IMR-90 (cell line): ENCODE measurements around the gene ABCA2. TPM values are rescaled to one million over a fixed set of nuclear protein-coding genes. Genes with fewer than 3 reads are reported as not detected.
A peak's percentile ranks its signal among the peaks of the same experiment; 100 is the strongest.

Experiments
- ATAC-seq: fragments of 200-7000 bp; cut with Tn5 transposase; 2 replicates; pipeline ENCODE4 v1.9.1; 2020; ENCODE audit warnings: low read depth, mild to moderate bottlenecking, moderate library complexity
- BruUV-seq: library from RNA; stranded (reverse); fragments of 400-500 nt; replicated peaks from 2 replicates; lab custom pipeline; 2021; lab: Mats Ljungman, UMichigan
- CTCF ChIA-PET: fragments of 300-600 bp; formaldehyde crosslinking; extraction: SDS; loops from one replicate; lab custom pipeline; 2021; ENCODE audit warnings: antibody characterized with exemption; lab: Yijun Ruan, JAX
- POLR2A ChIA-PET: fragments of 300-600 bp; sonication (Branson Sonifier 250); formaldehyde crosslinking; loops from one replicate; lab custom pipeline; 2022; ENCODE audit warnings: antibody characterized with exemption; ENCODE audit not compliant: unreplicated experiment; lab: Charles Lee
- DNase-seq: peaks from one replicate; pipeline ENCODE4 v3.0.0; 2013
- H2AFZ ChIP-seq: replicated peaks from 2 replicates; pipeline ENCODE3; 2013; ENCODE audit warnings: low read length, mild to moderate bottlenecking; ENCODE audit not compliant: poor library complexity
- H2AK5ac ChIP-seq: 2 replicates; pipeline ENCODE4 v1.6.1; 2013; ENCODE audit warnings: low read depth, low read length, inconsistent platforms
- H2AK9ac ChIP-seq: replicated peaks from 2 replicates; pipeline ENCODE3; 2013; ENCODE audit warnings: mild to moderate bottlenecking, low read depth, low read length, moderate library complexity; ENCODE audit not compliant: poor library complexity
- H2BK120ac ChIP-seq: 2 replicates; pipeline ENCODE4 v1.6.1; 2013; ENCODE audit warnings: low read depth, low read length, inconsistent platforms
- H2BK15ac ChIP-seq: 3 replicates; pipeline ENCODE4 v1.6.1; 2013; ENCODE audit warnings: low read depth, low read length, inconsistent platforms
- H2BK20ac ChIP-seq: 2 replicates; pipeline ENCODE4 v1.6.1; 2013; ENCODE audit warnings: low read depth, mild to moderate bottlenecking, inconsistent platforms, low read length, moderate library complexity
- H2BK5ac ChIP-seq: 2 replicates; pipeline ENCODE4 v1.6.1; 2013; ENCODE audit warnings: mild to moderate bottlenecking, low read depth, low read length, inconsistent platforms; ENCODE audit not compliant: poor library complexity, severe bottlenecking
- H3K14ac ChIP-seq: replicated peaks from 2 replicates; pipeline ENCODE4 v1.6.1; 2013; ENCODE audit warnings: low read depth, low read length, inconsistent platforms
- H3K18ac ChIP-seq: 2 replicates; pipeline ENCODE4 v1.6.1; 2013; ENCODE audit warnings: low read depth, low read length, control low read depth
- H3K23ac ChIP-seq: 2 replicates; pipeline ENCODE4 v1.6.1; 2013; ENCODE audit warnings: low read depth, low read length, inconsistent platforms
- H3K27ac ChIP-seq: 2 replicates; pipeline ENCODE4 v1.5.1; 2013; ENCODE audit warnings: mild to moderate bottlenecking, control low read depth, low read length; ENCODE audit not compliant: insufficient read depth
- H3K27me3 ChIP-seq: 2 replicates; pipeline ENCODE4 v1.6.1; 2013; ENCODE audit warnings: low read length; ENCODE audit not compliant: control insufficient read depth, insufficient read depth
- H3K36me3 ChIP-seq: 2 replicates; pipeline ENCODE4 v1.6.1; 2013; ENCODE audit warnings: low read length, mixed read lengths; ENCODE audit not compliant: control insufficient read depth, insufficient read depth
- H3K4ac ChIP-seq: 2 replicates; pipeline ENCODE4 v1.6.1; 2013; ENCODE audit warnings: low read depth, low read length, inconsistent platforms
- H3K4me1 ChIP-seq: 2 replicates; pipeline ENCODE4 v1.6.1; 2013; ENCODE audit warnings: low read length, mixed read lengths; ENCODE audit not compliant: control insufficient read depth, insufficient read depth
- H3K4me2 ChIP-seq: 2 replicates; pipeline ENCODE4 v1.6.1; 2013; ENCODE audit warnings: low read depth, mild to moderate bottlenecking, control low read depth, low read length, moderate library complexity
- H3K4me3 ChIP-seq: 2 replicates; pipeline ENCODE4 v1.5.1; 2013; ENCODE audit warnings: low read depth, mild to moderate bottlenecking, control low read depth, low read length, moderate library complexity; ENCODE audit not compliant: insufficient read depth
- H3K56ac ChIP-seq: 2 replicates; pipeline ENCODE4 v1.6.1; 2013; ENCODE audit warnings: low read length, inconsistent platforms; ENCODE audit not compliant: insufficient read depth; ENCODE audit errors: extremely low read depth
- H3K79me1 ChIP-seq, 2 experiments: 2 replicates each; pipeline ENCODE4 v1.6.1; 2013; ENCODE audit warnings: low read length in 2 of 2, inconsistent platforms in 1 of 2, low read depth in 1 of 2
- H3K9ac ChIP-seq: 2 replicates; pipeline ENCODE4 v1.6.1; 2013; ENCODE audit warnings: low read depth, low read length, control low read depth
- H3K9me1 ChIP-seq: 2 replicates; pipeline ENCODE4 v1.6.1; 2013; ENCODE audit warnings: low read length, inconsistent platforms; ENCODE audit not compliant: insufficient read depth
- H3K9me3 ChIP-seq: 2 replicates; pipeline ENCODE4 v1.6.1; 2013; ENCODE audit warnings: low read length; ENCODE audit not compliant: control insufficient read depth, insufficient read depth
- H4K20me1 ChIP-seq: 2 replicates; pipeline ENCODE4 v1.6.1; 2013; ENCODE audit warnings: low read length, inconsistent platforms; ENCODE audit not compliant: insufficient read depth
- H4K5ac ChIP-seq: 2 replicates; pipeline ENCODE4 v1.6.1; 2013; ENCODE audit warnings: mild to moderate bottlenecking, low read depth, low read length, control low read depth
- H4K8ac ChIP-seq, 2 experiments: 2 replicates each; pipeline ENCODE4 v1.6.1; 2013; ENCODE audit warnings: low read depth in 2 of 2, low read length in 2 of 2, control low read depth in 1 of 2, inconsistent platforms in 1 of 2
- H4K91ac ChIP-seq: 2 replicates; pipeline ENCODE4 v1.6.1; 2013; ENCODE audit warnings: low read depth, low read length, inconsistent platforms; ENCODE audit not compliant: insufficient read depth
- CHD1 ChIP-seq: IDR thresholded peaks from 2 replicates; pipeline ENCODE4 v1.6.1; 2012; ENCODE audit warnings: low read depth, low read length, improper control_type of control experiment
- FOS ChIP-seq: fragments of 150-350 bp; IDR thresholded peaks from 2 replicates; pipeline ENCODE4 v1.6.1; 2016; ENCODE audit warnings: low read depth, low read length
- MAFK ChIP-seq: IDR thresholded peaks from 2 replicates; pipeline ENCODE4 v1.6.1; 2012; ENCODE audit warnings: low read depth, low read length, improper control_type of control experiment
- MAZ ChIP-seq: IDR thresholded peaks from 2 replicates; pipeline ENCODE4 v1.6.1; 2012; ENCODE audit warnings: low read depth, mild to moderate bottlenecking, low read length, improper control_type of control experiment, moderate library complexity, borderline replicate concordance
- NFE2L2 ChIP-seq: fragments of 150-350 bp; IDR thresholded peaks from 2 replicates; pipeline ENCODE4 v1.6.1; 2016; ENCODE audit warnings: low read depth, mild to moderate bottlenecking, low read length
- USF2 ChIP-seq: fragments of 150-350 bp; IDR thresholded peaks from 2 replicates; pipeline ENCODE4 v1.6.1; 2017; ENCODE audit warnings: mild to moderate bottlenecking, antibody characterized with exemption, low read length, low read depth
- WGBS, 2 experiments: methylation state at CpG; one replicate each; pipeline versions ENCODE4 v1.1.5 to v1.1.7; 2013; ENCODE audit warnings: missing lambda C conversion rate in 2 of 2; ENCODE audit not compliant: insufficient read length in 1 of 2; ENCODE audit errors: extremely low coverage in 2 of 2; 5-methylcytosine and 5-hydroxymethylcytosine counted together
- dilution Hi-C: fragments of 300-500 bp; cut with HindIII; formaldehyde crosslinking; loops from one replicate; pipeline ENCODE4 v1.14.3; 2018; ENCODE audit warnings: low sequenced_read_pairs; ENCODE audit not compliant: unreplicated experiment
- in situ Hi-C: fragments of 300-500 bp; cut with MboI; formaldehyde crosslinking; loops from 3 replicates; pipeline ENCODE4 v1.14.3; 2019; ENCODE audit warnings: low sequenced_read_pairs, inconsistent platforms, mixed read lengths
- intact Hi-C: fragments of 100-400 bp; cut with micrococcal nuclease; formaldehyde crosslinking; loops from 2 replicates; pipeline ENCODE4 v1.10.0; 2022
- polyA plus RNA-seq, 3 experiments: library from polyadenylated mRNA; depleted of rRNA; stranded (reverse); fragments of >200 nt; gene quantifications; 2 replicates each; pipeline ENCODE4 v1.2.3, GENCODE V29; 2012; ENCODE audit warnings: low replicate concordance in 1 of 3
- total RNA-seq: library from RNA; depleted of rRNA; stranded (reverse); fragments of >200 nt; gene quantifications from 2 replicates; pipeline ENCODE4 v1.2.3, GENCODE V29; 2012

Gene ABCA2
- total and polyA plus RNA-seq, 2 of the 4 experiments (the other 2 are of a cell fraction): 3.8 to 46.0 TPM

DNA sequence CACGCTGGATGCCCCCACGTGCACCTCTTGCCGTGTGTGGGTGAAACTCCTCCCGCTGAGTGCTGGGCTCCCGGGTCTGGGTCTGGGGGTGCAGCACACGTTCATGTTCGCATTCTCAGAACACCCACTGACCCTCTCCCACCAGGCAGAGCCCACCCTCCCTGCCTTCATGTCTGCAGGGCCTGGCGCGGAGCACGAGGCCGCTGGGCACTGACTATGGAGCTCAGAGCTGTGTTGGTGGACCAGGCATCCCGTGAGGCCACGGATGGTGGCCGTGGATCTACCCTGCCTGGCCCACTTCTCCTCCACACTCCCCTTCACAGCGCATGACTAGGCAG, 67.1 kb downstream of the ABCA2 start:
- no peak overlapping the region for H2AK5ac ChIP-seq
- H3K9ac ChIP-seq: no peak overlapping the region
- H2AK9ac ChIP-seq: peak overlapping the region; percentile 13
- in situ Hi-C loops: no loop called here
- 72% methylated on average over 7 of the region's 15 CpGs; no CpG with 5 or more reads in 1 of the 2 experiments for WGBS, 2 experiments
- no peak overlapping the region for H2BK120ac ChIP-seq
- H3K4me3 ChIP-seq: no peak overlapping the region
- H3K27me3 ChIP-seq: peaks cover 26% of the 10 kb centered on the region
- no peaks in the 10 kb centered on the region for H4K20me1 ChIP-seq
- peaks cover 3% of the 10 kb centered on the region for H3K9me3 ChIP-seq
- intact Hi-C loops: no loop called here
- CTCF ChIA-PET: interaction anchor here (1.0 kb wide), 1 partner anchor 13 kb away, joined by 4 read pairs; no protein-coding TSS in a partner anchor
- H4K91ac ChIP-seq: no peak overlapping the region
- no peaks in the 10 kb centered on the region for H3K79me1 ChIP-seq
- H4K5ac ChIP-seq: no peak overlapping the region
- H3K18ac ChIP-seq: no peak overlapping the region
- no TSS peak for BruUV-seq
- no peak overlapping the region for H3K4me2 ChIP-seq
- no peaks in the 10 kb centered on the region for H3K4me1 ChIP-seq
- H3K14ac ChIP-seq: no peak overlapping the region
- H2BK5ac ChIP-seq: no peak overlapping the region
- H4K8ac ChIP-seq: no peak overlapping the region
- no peak overlapping the region for H3K56ac ChIP-seq
- TF ChIP-seq CHD1 (no peak), MAZ (no peak), USF2 (no peak), FOS (no peak), MAFK (no peak), NFE2L2 (no peak)
- H3K27ac ChIP-seq: no peak overlapping the region
- no peak overlapping the region for H2AFZ ChIP-seq
- H3K23ac ChIP-seq: no peak overlapping the region
- H2BK15ac ChIP-seq: no peak overlapping the region
- H3K9me1 ChIP-seq: peaks cover 2% of the 10 kb centered on the region; the same call in 1 of the 2 replicates
- no peak overlapping the region for H2BK20ac ChIP-seq
- dilution Hi-C loops: no loop called here
- POLR2A ChIA-PET: no interaction called here
- no peaks in the 10 kb centered on the region for H3K36me3 ChIP-seq
- H3K4ac ChIP-seq: no peak overlapping the region
- ATAC-seq (no peak), DNase-seq (no peak)
